ENCODE results near the gene ACBD6. TPM values are rescaled to one million over a fixed set of nuclear protein-coding genes. Genes with fewer than 3 reads are reported as not detected.

Gene ACBD6
- total and polyA plus RNA-seq, 2 experiments from 2014 or later = 72.2 to 73.9 TPM

GRCh38 chr1:180353945-180354344 lies 148.4 kb downstream of the ACBD6 start:
- no peaks in the 10 kb centered on the region for H3K36me3 ChIP-seq
- TF ChIP-seq CTCF (IDR thresholded peaks at IDR 0.05; ENCODE audit: low read depth, low read length) = no peak
- DNase-seq (ENCODE audit: low read depth in 1 of 2, low spot score in 1 of 2) = no peak
- H3K27me3 ChIP-seq = no peaks in the 10 kb centered on the region
- no peaks in the 10 kb centered on the region for H3K9me3 ChIP-seq (ENCODE audit: low read depth)
- no peak overlapping the region for H3K27ac ChIP-seq
- H3K4me1 ChIP-seq (ENCODE audit: low read depth) = no peaks in the 10 kb centered on the region
- no peak overlapping the region for H3K4me3 ChIP-seq

- H3K27ac ChIP-seq = no peak overlapping the region
- H3K4me1 ChIP-seq (ENCODE audit: low read depth) = no peaks in the 10 kb centered on the region
- no peak for DNase-seq (ENCODE audit: low read depth in 1 of 2, low spot score in 1 of 2)
- no peaks in the 10 kb centered on the region for H3K36me3 ChIP-seq
- no peak for TF ChIP-seq CTCF (IDR thresholded peaks at IDR 0.05; ENCODE audit: low read depth, low read length)
- H3K4me3 ChIP-seq = no peak overlapping the region
- H3K27me3 ChIP-seq = no peaks in the 10 kb centered on the region
- H3K9me3 ChIP-seq (ENCODE audit: low read depth) = no peaks in the 10 kb centered on the region
Observed at GRCh38 chr1:180352588-180352987, 149.8 kb downstream of the ACBD6 start.

- no peak overlapping the region for H3K4me3 ChIP-seq
- H3K36me3 ChIP-seq = no peaks in the 10 kb centered on the region
- DNase-seq (ENCODE audit: low read depth in 1 of 2, low spot score in 1 of 2) = no peak
- no peaks in the 10 kb centered on the region for H3K27me3 ChIP-seq
- no peak for TF ChIP-seq CTCF (IDR thresholded peaks at IDR 0.05; ENCODE audit: low read depth, low read length)
- no peak overlapping the region for H3K27ac ChIP-seq
- no peaks in the 10 kb centered on the region for H3K9me3 ChIP-seq (ENCODE audit: low read depth)
- H3K4me1 ChIP-seq (ENCODE audit: low read depth) = no peaks in the 10 kb centered on the region
Observed at GRCh38 chr1:180352021-180352420, 150.4 kb downstream of the ACBD6 start.

DNA sequence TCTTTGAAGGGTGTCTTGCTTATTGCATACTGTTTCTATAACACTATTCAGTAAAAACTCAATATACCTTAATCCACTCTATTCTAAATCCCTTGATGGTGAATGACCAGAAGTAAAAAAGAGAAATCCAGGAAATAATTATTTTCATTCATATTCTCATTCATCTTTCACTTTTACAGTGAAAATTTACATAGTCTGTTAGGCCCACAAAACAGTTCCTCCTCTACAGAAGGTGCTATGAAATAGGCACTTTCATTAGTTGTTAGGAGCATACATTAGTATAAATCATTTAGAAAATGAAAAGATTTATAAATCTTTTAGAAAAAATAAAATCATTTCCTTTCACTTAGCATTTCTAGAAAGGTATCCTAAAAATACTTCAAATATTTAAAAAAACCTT lies 157.2 kb downstream of the ACBD6 start:
- H3K27me3 ChIP-seq = no peaks in the 10 kb centered on the region
- no peaks in the 10 kb centered on the region for H3K9me3 ChIP-seq (ENCODE audit: low read depth)
- peaks cover 14% of the 10 kb centered on the region for H3K4me1 ChIP-seq (ENCODE audit: low read depth)
- no peak overlapping the region for H3K27ac ChIP-seq
- H3K4me3 ChIP-seq = no peak overlapping the region
- TF ChIP-seq CTCF (IDR thresholded peaks at IDR 0.05; ENCODE audit: low read depth, low read length) = no peak
- no peaks in the 10 kb centered on the region for H3K36me3 ChIP-seq
- no peak for DNase-seq (ENCODE audit: low read depth in 1 of 2, low spot score in 1 of 2)

GRCh38 chr1:180343921-180344769 lies 158.2 kb downstream of the ACBD6 start:
- peak overlapping the region; percentile 58 for H3K27ac ChIP-seq
- no peaks in the 10 kb centered on the region for H3K27me3 ChIP-seq
- H3K9me3 ChIP-seq (ENCODE audit: low read depth) = no peaks in the 10 kb centered on the region
- no peak overlapping the region for H3K4me3 ChIP-seq
- H3K36me3 ChIP-seq = no peaks in the 10 kb centered on the region
- TF ChIP-seq CTCF (IDR thresholded peaks at IDR 0.05; ENCODE audit: low read depth, low read length) = no peak
- DNase-seq (ENCODE audit: low read depth in 1 of 2, low spot score in 1 of 2) = peak; percentile 47 to 65
- peaks cover 14% of the 10 kb centered on the region for H3K4me1 ChIP-seq (ENCODE audit: low read depth)

Measured in cardiac muscle cell (in vitro differentiated cells and primary cell).